SK-MEL-5 (cell line): Measurements from ENCODE around the gene STX8. TPM values are rescaled to one million over a fixed set of nuclear protein-coding genes. Genes with fewer than 3 reads are reported as not detected.

ENCODE experiments used
- DNase-seq: peaks from one replicate; pipeline ENCODE4 v3.0.0-alpha.2; 2016; ENCODE audit warnings: low read depth, low spot score
- in situ Hi-C: cut with HindIII; loops from 2 replicates; pipeline ENCODE4 v1.10.0; 2016; ENCODE audit warnings: low sequenced_read_pairs, high pct_unique_total_duplicates, low pct_unique_long_range_greater_than_20kb
- total RNA-seq: library from RNA; depleted of rRNA; stranded (reverse); fragments of >200 nt; shearing (Covaris generic); gene quantifications from 2 replicates; pipeline ENCODE4 v1.2.3, GENCODE V29; 2014

Gene STX8
- total RNA-seq, 1 experiment from 2014 or later: 138 TPM

- DNase-seq: peak; percentile 67
- in situ Hi-C loops: no loop called here
These were observed 53.5 kb downstream of the STX8 start for GRCh38 chr17:9522074-9522473.

DNA sequence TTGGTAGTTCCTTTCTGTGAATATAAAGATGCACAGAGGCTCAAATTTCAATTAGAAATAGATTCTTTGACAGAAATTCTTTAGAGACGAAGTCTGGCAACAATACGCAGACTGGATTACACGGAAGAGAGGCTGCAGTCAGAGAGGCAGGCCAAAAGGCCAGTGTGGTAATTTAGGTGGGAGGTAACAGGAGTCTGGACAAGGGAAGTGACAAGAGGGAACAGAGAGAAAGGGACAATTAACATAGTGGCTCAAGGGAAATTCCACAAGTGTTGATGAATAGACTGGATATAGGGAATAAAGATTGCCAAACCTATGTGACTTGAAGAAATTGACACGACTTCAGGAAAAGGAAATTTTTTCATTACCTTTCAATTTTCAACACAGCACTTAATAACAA lies 54.6 kb downstream of the STX8 start:
- no peak for DNase-seq
- in situ Hi-C loops: no loop called here

- DNase-seq: no peak
- in situ Hi-C loops: no loop called here
These were observed 55.0 kb downstream of the STX8 start for GRCh38 chr17:9520649-9521048.

DNA sequence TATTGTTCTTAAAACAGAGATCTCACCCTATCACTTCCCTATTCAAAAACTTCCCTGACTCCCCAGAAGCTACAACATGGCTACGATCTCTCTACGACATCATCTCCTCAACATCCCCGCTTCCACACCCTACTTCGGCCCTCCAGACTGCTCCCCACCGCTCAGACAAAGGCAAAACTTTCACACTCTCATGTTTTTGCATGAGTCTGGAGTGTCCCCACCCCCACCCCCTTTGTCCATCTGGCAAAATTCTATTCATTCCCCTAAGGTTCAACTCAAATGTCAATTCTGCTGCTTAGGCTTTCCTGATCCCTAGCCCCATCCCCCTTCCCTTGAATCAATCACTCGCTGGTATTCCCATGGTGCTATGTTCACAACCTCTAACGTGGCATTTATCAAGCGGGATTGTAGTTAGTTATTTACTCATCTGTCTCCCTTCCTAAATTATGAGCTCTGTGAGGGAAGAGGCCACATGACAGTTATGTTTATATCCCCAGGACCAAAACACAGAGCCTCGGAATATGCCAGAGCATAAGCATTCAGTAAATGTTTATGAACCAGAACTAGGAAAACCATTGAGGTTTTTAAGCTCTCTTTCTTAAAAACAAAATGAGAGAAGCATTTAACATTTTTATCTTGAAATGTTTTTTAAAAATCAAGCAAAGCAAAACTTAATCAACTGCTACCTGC lies 55.9 kb downstream of the STX8 start:
- DNase-seq: no peak
- in situ Hi-C loops: no loop called here

DNA sequence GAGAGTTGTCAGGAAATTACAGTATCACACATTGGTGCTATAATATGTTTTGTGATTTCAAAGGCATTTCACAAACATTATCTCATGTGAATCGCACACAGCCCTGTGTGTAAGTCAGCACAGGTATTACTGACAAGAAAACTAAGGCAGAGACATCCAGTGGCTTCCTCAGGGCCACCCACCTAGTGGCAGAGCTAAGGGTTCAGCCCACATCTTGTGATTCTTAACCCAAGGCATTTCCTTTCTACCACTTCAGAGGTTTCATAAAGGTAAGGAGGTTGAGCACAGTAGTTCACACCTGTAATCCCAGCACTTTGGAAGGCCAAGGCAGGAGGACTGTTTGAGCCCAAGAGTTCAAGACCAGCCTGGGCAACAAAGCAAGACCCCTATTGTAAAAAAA lies 58.2 kb downstream of the STX8 start:
- no peak for DNase-seq
- in situ Hi-C loops: no loop called here

DNA sequence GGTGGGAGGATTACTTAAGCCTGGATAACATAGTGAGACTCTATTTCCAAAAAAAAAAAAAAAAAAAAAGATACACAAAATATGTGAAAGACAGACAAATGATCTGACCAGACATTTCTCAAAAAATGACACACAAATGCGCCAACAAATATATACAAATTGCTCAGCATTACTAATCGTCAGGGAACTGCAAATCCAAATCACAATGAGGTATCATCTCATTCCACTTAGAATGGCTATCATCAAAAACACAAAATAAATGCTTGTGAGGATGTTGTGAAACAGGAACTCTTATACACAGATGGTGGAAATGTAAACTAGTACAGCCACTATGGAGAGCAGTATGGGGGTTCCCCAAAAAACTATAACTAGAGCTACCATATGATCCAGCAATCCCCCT lies 62.4 kb downstream of the STX8 start:
- in situ Hi-C loops: no loop called here
- no peak for DNase-seq

GRCh38 chr17:9512323-9513168 lies 63.1 kb downstream of the STX8 start:
- no peak for DNase-seq
- in situ Hi-C loops: no loop called here

DNA sequence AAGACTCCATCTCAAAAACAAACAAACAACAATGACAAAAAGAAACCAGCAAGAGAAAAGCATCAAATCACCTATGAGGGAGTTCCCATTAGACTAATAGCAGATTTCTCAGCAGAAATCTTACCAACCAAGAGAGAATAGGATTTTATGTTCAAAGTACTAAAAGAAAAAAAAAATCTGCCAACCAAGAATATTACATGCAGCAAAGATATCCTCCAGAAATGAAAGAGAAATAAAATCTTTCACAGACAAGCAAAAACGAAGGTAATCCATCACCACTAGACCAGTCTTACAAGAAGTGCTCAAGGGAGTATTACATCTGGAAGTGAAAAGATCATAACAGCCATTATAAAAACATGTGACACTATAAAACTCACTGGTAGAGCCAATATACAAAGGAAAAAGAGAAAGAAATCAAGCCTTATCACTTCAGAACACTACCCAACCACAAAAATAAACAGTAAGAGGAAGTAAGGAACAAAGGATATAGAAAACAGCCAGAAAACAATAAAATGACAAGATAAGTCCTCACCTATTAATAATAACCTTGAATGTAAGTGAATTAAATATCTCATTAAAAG lies 66.3 kb downstream of the STX8 start:
- DNase-seq: no peak

DNA sequence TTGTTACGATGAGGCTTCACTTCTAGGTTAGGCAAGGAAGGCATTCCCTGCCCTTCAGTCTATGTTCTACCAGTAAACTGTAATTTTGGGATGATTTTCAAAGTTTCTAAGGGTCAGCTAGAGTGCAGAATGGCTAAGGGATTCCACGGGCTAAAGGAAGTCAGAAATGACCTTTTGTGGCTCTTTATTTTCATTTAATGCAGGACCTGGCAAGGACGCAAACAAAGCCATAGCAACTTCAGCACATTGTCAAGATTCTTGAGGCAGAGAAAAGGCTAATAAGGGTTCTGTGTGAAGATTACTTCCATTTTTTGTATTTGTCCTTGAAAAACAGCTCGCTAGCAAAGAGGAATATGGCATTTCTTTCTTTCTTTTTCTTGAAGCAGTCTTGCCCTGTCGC lies 76.6 kb downstream of the STX8 start:
- in situ Hi-C loops: no loop called here

More for the DNA sequence above, 66.3 kb downstream of the STX8 start:
- in situ Hi-C loops: no loop called here

GRCh38 chr17:9498490-9498889 lies 77.1 kb downstream of the STX8 start:
- no peak for DNase-seq
- in situ Hi-C loops: no loop called here

More for the DNA sequence above, 76.6 kb downstream of the STX8 start:
- DNase-seq: no peak

- DNase-seq: no peak
- in situ Hi-C loops: no loop called here
These were observed 87.1 kb downstream of the STX8 start for GRCh38 chr17:9488556-9488955.

- in situ Hi-C loops: no loop called here
- DNase-seq: no peak
These were observed 88.2 kb downstream of the STX8 start for GRCh38 chr17:9487406-9487805.

DNA sequence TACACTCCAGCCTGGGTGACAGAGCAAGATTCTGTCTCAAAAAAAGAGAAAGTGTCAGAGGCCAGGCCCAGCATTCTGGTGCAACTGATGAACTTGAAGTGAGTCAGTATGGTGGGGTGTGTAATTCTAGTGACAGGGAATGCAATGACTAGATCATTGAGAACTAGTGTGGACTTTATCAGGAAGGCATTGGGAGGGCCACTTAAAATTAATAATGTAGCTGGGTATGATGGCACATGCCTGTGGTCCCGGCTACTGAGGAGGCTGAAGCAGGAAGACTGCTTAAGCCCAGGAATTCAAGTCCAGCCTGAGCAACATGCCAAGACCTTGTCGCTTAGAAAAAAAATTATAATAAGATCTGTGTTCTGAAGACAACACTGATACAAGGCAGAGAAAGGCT lies 90.8 kb downstream of the STX8 start:
- DNase-seq: no peak
- in situ Hi-C loops: no loop called here

DNA sequence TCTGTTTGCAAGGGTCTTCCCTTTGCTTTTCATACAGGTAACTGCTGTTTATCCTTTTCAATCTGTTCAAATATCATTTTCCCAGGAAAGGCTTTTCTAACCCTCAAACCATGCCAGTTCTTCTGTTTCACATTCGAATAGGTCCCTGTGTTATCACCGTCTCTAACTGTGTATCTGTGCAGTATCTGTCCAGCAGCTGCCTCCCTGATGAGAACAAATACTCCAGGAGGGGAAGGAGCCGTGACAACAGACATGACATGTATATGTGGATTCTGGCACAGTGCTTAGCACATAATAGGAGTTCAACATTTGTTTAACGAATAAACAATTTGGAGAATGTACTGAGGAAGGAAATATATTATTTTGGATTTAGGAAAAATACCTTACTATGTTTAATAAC lies 95.7 kb downstream of the STX8 start:
- in situ Hi-C loops: no loop called here
- DNase-seq: no peak

DNA sequence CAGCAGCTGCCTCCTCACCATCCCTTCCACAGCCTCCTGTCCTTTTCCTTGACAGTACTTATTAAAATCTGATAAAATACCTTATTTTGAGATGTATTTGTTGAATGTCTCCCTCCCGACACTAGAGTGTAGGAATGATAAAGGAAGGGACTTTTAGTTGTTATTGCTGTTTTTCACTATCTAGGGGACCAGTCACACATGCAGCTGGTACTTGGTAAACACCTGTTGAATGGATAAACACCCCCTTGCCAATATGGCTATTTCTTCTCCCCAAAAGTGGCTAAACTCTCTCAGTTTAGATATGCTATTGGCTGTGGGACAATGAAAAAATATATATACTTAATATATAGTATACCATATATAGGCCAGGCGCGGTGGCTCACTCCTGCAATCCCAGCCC lies 96.7 kb downstream of the STX8 start:
- DNase-seq: no peak
- in situ Hi-C loops: no loop called here

GRCh38 chr17:9475101-9475658 lies 100.4 kb downstream of the STX8 start:
- DNase-seq: peak; percentile 35
- in situ Hi-C loops: no loop called here

DNA sequence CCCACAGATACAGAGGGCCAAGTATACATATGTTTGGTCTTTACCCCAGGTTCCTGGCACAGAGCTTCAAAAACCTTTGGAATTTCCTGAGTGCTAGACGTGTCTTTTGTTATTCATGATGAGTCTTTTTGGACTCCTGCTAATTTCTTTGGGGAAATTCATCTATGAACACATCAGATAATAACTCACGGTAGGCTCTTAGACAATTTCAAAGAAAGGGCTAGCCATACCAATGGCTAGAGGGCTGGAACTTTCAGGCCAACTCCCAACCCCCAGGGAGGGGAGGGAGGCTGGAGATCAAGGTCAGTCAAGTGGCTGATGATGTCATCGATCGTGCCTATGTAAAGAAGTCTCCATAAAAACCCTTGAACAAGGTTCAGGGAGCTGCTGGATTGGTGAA lies 101.9 kb downstream of the STX8 start:
- in situ Hi-C loops: no loop called here
- DNase-seq: no peak

GRCh38 chr17:9472541-9472940 lies 103.1 kb downstream of the STX8 start:
- DNase-seq: no peak
- in situ Hi-C loops: no loop called here
